Activated T-helper 2 cell treated with anti-CD3 and anti-CD28 coated beads, Interferon-gamma antibody, Interleukin-2, Interleukin-4, amounts not matched to agents 10 μg/mL and 5 μg/mL and 100 μg/mL, durations not matched to agents 14 hours and 24 hours and 36 hours (primary cell): ENCODE measurements around the gene ART4. TPM values are rescaled to one million over a fixed set of nuclear protein-coding genes. Genes with fewer than 3 reads are reported as not detected.

ENCODE experiments used
- DNase-seq: peaks from one replicate; pipeline ENCODE4 v3.0.0; 2021; ENCODE audit warnings: low spot score
- H3K27ac Mint-ChIP-seq: one replicate; pipeline ENCODE4 v1.8.0; 2021; ENCODE audit warnings: mixed read lengths
- H3K27me3 Mint-ChIP-seq: one replicate; pipeline ENCODE4 v1.8.0; 2021; ENCODE audit warnings: low read depth, mixed read lengths
- H3K36me3 Mint-ChIP-seq: one replicate; pipeline ENCODE4 v1.8.0; 2021; ENCODE audit warnings: low read depth, mixed read lengths
- H3K4me1 Mint-ChIP-seq: one replicate; pipeline ENCODE4 v1.8.0; 2021; ENCODE audit warnings: low read depth, mixed read lengths
- H3K4me3 Mint-ChIP-seq: one replicate; pipeline ENCODE4 v1.8.0; 2021; ENCODE audit warnings: low read depth, mild to moderate bottlenecking, moderate library complexity, mixed read lengths
- H3K9me3 Mint-ChIP-seq: one replicate; pipeline ENCODE4 v1.8.0; 2021; ENCODE audit warnings: mixed read lengths
- intact Hi-C: fragments of 100-400 bp; cut with micrococcal nuclease; formaldehyde crosslinking; loops from one replicate; pipeline ENCODE4 v1.15.1; 2023
- total RNA-seq: library from RNA; stranded (reverse); gene quantifications from 2 replicates; pipeline ENCODE4 v1.2.3, GENCODE V29; 2022

ART4 gene
- not detected in 2 replicates for total RNA-seq

- Mint-ChIP-seq H3K4me1 (peaks cover 4% of the 10 kb centered on the region), H3K27me3 (peaks cover 11% of the 10 kb centered on the region), H3K36me3 (no peaks in the 10 kb centered on the region), H3K4me3 (no peak within 1 kb of the TSS), H3K9me3 (no peaks in the 10 kb centered on the region), H3K27ac (no peak within 1 kb of the TSS)
- no peak for DNase-seq
- intact Hi-C loops: no loop called here
These were observed at the start of gene ART4 for GRCh38 chr12:14843425-14843887. Gene ART4, minus strand, starts transcription at chr12:14843526. Its CDS starts 413 bp downstream, at chr12:14843113.

- peaks cover 28% of the 10 kb centered on the region for H3K27me3 Mint-ChIP-seq
- no peaks in the 10 kb centered on the region for H3K36me3 Mint-ChIP-seq
- intact Hi-C loops: no loop called here
- no peak overlapping the region for H3K27ac Mint-ChIP-seq
- H3K4me1 Mint-ChIP-seq: no peaks in the 10 kb centered on the region
- no peak overlapping the region for H3K4me3 Mint-ChIP-seq
- no peak for DNase-seq
- no peaks in the 10 kb centered on the region for H3K9me3 Mint-ChIP-seq
These were observed 49.6 kb upstream of the ART4 start for GRCh38 chr12:14892726-14893505.

DNA sequence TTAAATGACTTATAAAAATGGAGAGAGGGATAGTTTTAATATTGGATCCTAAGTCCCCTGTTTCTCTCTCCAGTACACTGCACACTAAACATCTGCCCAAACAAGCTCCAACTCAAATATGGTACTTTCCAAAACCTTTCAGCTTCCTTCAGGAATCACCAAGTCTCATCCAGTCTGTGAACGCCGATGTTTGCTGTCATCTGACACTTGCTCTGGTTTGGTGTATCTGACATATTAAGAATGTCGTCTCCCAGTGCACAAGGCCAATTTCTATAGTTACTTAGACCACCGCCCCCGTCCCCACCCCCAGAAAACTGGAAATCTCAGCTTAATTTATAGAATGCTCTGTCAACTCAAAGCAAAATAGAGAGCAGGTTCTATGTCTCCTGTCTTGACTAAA is 47.4 kb upstream of the ART4 start:
- no peak for DNase-seq
- no peaks in the 10 kb centered on the region for H3K36me3 Mint-ChIP-seq

DNA sequence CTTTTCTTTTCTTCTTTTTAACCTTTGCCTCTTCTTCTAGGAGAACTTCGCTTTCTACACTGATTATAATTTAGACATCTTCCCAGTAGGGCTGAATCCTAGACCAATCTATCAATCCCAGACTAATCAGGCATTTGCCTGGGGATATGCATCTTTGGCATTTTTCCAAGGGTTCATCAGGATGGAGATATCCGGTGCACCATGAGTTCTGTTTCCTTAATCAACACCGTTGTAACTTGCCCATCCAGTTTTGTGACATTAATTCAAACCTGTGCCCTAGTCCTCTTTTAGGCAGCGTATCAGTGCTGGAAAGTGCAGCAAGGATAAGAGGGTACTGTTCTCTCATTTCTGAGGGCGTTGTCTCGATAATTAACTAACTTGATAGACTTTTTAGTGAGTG is 42.9 kb upstream of the ART4 start:
- H3K4me3 Mint-ChIP-seq: no peak overlapping the region
- intact Hi-C loops: no loop called here

More for the DNA sequence above, 47.4 kb upstream of the ART4 start:
- H3K27ac Mint-ChIP-seq: no peak overlapping the region
- no peaks in the 10 kb centered on the region for H3K9me3 Mint-ChIP-seq
- peaks cover 37% of the 10 kb centered on the region for H3K27me3 Mint-ChIP-seq
- intact Hi-C loops: no loop called here
- H3K4me1 Mint-ChIP-seq: no peaks in the 10 kb centered on the region
- no peak overlapping the region for H3K4me3 Mint-ChIP-seq

GRCh38 chr12:14885718-14886221 is 42.4 kb upstream of the ART4 start, which contains the start of gene MGP:
Gene MGP, minus strand, starts transcription at chr12:14885854. Its CDS starts 63 bp downstream, at chr12:14885791.
- peaks cover 36% of the 10 kb centered on the region for H3K27me3 Mint-ChIP-seq
- no peak within 1 kb of the TSS for H3K27ac Mint-ChIP-seq
- H3K4me1 Mint-ChIP-seq: peaks cover 9% of the 10 kb centered on the region
- no peak for DNase-seq
- no peaks in the 10 kb centered on the region for H3K36me3 Mint-ChIP-seq
- intact Hi-C loops: no loop called here
- peaks cover 3% of the 10 kb centered on the region for H3K9me3 Mint-ChIP-seq
- no peak within 1 kb of the TSS for H3K4me3 Mint-ChIP-seq

More for the DNA sequence above, 42.9 kb upstream of the ART4 start:
- Mint-ChIP-seq H3K27ac (no peak overlapping the region), H3K9me3 (no peaks in the 10 kb centered on the region), H3K36me3 (no peaks in the 10 kb centered on the region), H3K4me1 (peaks cover 6% of the 10 kb centered on the region), H3K27me3 (peaks cover 39% of the 10 kb centered on the region)
- no peak for DNase-seq

DNA sequence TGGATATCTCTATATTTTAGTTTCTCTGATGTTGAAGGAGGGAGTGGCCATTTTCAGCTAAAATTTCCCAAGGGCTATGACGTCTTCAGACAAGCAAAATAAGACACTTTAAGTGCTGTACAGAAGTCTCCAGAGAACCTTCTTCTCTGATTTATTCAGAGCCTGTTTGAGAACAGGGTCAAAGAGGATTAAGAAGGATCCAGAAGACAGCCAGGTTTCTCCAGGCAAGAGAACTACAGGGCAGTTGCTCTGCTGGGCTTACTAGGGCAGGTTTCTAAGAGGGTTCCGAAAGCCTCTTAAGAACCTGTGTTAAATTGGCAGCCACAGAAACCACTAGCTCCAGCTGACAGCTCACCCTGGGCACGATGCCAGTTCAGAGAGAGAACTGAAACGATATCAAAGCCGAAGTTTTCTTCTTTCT is 41.1 kb upstream of the ART4 start:
- Mint-ChIP-seq H3K4me1 (peaks cover 12% of the 10 kb centered on the region), H3K27me3 (peaks cover 33% of the 10 kb centered on the region), H3K36me3 (peaks cover 8% of the 10 kb centered on the region), H3K27ac (no peak overlapping the region), H3K9me3 (peaks cover 16% of the 10 kb centered on the region), H3K4me3 (no peak overlapping the region)
- peak; percentile 20 for DNase-seq
- intact Hi-C loops: no loop called here

- intact Hi-C loops: no loop called here
- H3K4me3 Mint-ChIP-seq: no peak overlapping the region
- peaks cover 28% of the 10 kb centered on the region for H3K27me3 Mint-ChIP-seq
- H3K9me3 Mint-ChIP-seq: peaks cover 17% of the 10 kb centered on the region
- no peak overlapping the region for H3K27ac Mint-ChIP-seq
- peaks cover 8% of the 10 kb centered on the region for H3K36me3 Mint-ChIP-seq
- DNase-seq: no peak
- H3K4me1 Mint-ChIP-seq: peaks cover 12% of the 10 kb centered on the region
These were observed 40.4 kb upstream of the ART4 start for GRCh38 chr12:14883686-14884085.

GRCh38 chr12:14880890-14881453 is 37.6 kb upstream of the ART4 start:
- Mint-ChIP-seq H3K9me3 (peaks cover 17% of the 10 kb centered on the region), H3K36me3 (peaks cover 8% of the 10 kb centered on the region), H3K27me3 (peaks cover 11% of the 10 kb centered on the region), H3K27ac (no peak overlapping the region), H3K4me1 (peaks cover 12% of the 10 kb centered on the region), H3K4me3 (no peak overlapping the region)
- no peak for DNase-seq
- intact Hi-C loops: no loop called here

DNA sequence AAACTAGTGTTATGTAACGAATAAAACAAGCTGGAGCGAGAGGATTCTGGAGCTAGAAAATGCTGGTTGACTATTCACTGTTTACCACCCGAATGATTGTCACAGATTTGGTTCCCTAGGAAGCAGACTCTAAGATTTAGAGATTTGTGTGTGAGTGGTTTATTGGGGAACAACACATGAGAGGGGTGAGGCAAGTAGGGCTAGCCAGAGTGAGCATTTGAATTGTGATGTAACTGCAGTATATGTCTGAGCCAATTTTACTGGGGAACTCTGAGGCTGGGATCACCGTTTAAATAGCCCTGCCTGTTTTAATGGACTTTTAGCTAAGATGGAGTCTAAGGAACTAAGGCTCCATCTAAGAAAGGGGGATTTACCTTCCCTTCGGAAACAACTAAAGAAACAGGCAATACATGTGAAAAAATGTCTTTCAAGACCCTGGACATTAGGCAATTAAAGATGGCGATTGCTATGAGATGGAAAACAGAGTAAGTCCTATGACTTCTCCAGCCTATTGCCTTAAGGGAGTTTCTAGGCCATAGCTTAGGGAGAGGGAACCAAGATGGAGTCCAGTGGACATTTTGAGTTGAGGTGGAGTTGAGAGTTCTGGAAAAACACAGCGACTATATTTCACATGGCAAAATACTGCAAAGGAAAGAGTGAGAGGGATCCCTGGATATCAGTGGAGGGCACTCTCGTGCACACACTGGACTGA is 36.1 kb upstream of the ART4 start:
- intact Hi-C loops: no loop called here
- no peak overlapping the region for H3K27ac Mint-ChIP-seq
- DNase-seq: no peak
- peaks cover 9% of the 10 kb centered on the region for H3K4me1 Mint-ChIP-seq
- peaks cover 17% of the 10 kb centered on the region for H3K9me3 Mint-ChIP-seq
- peaks cover 1% of the 10 kb centered on the region for H3K27me3 Mint-ChIP-seq
- H3K36me3 Mint-ChIP-seq: peaks cover 8% of the 10 kb centered on the region
- no peak overlapping the region for H3K4me3 Mint-ChIP-seq

- H3K9me3 Mint-ChIP-seq: peaks cover 17% of the 10 kb centered on the region
- peaks cover 6% of the 10 kb centered on the region for H3K4me1 Mint-ChIP-seq
- H3K4me3 Mint-ChIP-seq: no peak overlapping the region
- intact Hi-C loops: no loop called here
- H3K36me3 Mint-ChIP-seq: peaks cover 8% of the 10 kb centered on the region
- no peaks in the 10 kb centered on the region for H3K27me3 Mint-ChIP-seq
- DNase-seq: no peak
- no peak overlapping the region for H3K27ac Mint-ChIP-seq
These were observed 35.2 kb upstream of the ART4 start for GRCh38 chr12:14878488-14878887.

GRCh38 chr12:14876833-14877232 is 33.5 kb upstream of the ART4 start:
- peaks cover 8% of the 10 kb centered on the region for H3K36me3 Mint-ChIP-seq
- DNase-seq: no peak
- no peak overlapping the region for H3K4me3 Mint-ChIP-seq
- no peaks in the 10 kb centered on the region for H3K27me3 Mint-ChIP-seq
- H3K27ac Mint-ChIP-seq: no peak overlapping the region
- peaks cover 6% of the 10 kb centered on the region for H3K4me1 Mint-ChIP-seq
- H3K9me3 Mint-ChIP-seq: peaks cover 17% of the 10 kb centered on the region
- intact Hi-C loops: no loop called here

- DNase-seq: no peak
- intact Hi-C loops: no loop called here
- Mint-ChIP-seq H3K4me1 (no peaks in the 10 kb centered on the region), H3K27ac (no peak overlapping the region), H3K4me3 (no peak overlapping the region), H3K9me3 (peaks cover 5% of the 10 kb centered on the region), H3K36me3 (peaks cover 4% of the 10 kb centered on the region), H3K27me3 (no peaks in the 10 kb centered on the region)
These were observed 31.6 kb upstream of the ART4 start for GRCh38 chr12:14874882-14875281.
